GM18870 (cell line): ENCODE measurements around the gene NDUFS5.
"Not testable (repeated sequence)": the region's sequence is repeated elsewhere in the genome, so short reads cannot be mapped to it uniquely, and the experiment has no call there.

Source experiments
- ATAC-seq: cut with Tn5 transposase; IDR thresholded peaks from one replicate; pipeline ENCODE4 v1.9.1; 2021; ENCODE audit warnings: moderate library complexity; ENCODE audit not compliant: unreplicated experiment

The NDUFS5 gene

GRCh38 chr1:39026051-39026865, at the start of gene NDUFS5:
NDUFS5 (plus strand) TSS chr1:39026350; CDS start chr1:39028725, 2,375 bp downstream.
- ATAC-seq: peak; percentile 65

- ATAC-seq: not testable (repeated sequence)
Observed at GRCh38 chr1:38977399-38978244, 48.5 kb upstream of the NDUFS5 start.

- ATAC-seq: not testable (repeated sequence)
Observed at GRCh38 chr1:38978245-38978542, 48.0 kb upstream of the NDUFS5 start.

- ATAC-seq: not testable (repeated sequence)
Observed at GRCh38 chr1:38979380-38979779, 46.8 kb upstream of the NDUFS5 start.

GRCh38 chr1:38989979-38990378, 36.2 kb upstream of the NDUFS5 start:
- ATAC-seq: no peak

- ATAC-seq: no peak
Observed at GRCh38 chr1:38990386-38990737, 35.8 kb upstream of the NDUFS5 start.

- ATAC-seq: peak; percentile 82
Observed at GRCh38 chr1:38990738-38991637, 35.2 kb upstream of the NDUFS5 start, which contains the start of gene AKIRIN1. AKIRIN1 (plus strand) TSS chr1:38991276; CDS start chr1:38991381, 105 bp downstream.

- no peak for ATAC-seq
Observed at GRCh38 chr1:38991638-38992411, 34.3 kb upstream of the NDUFS5 start.

- no peak for ATAC-seq
Observed at GRCh38 chr1:38992412-38993111, 33.6 kb upstream of the NDUFS5 start.

- no peak for ATAC-seq
Observed at GRCh38 chr1:38994196-38994595, 32.0 kb upstream of the NDUFS5 start.

- ATAC-seq: no peak
Observed at GRCh38 chr1:38997034-38997900, 28.9 kb upstream of the NDUFS5 start.

- no peak for ATAC-seq
Observed at GRCh38 chr1:38997901-38998190, 28.3 kb upstream of the NDUFS5 start.

- ATAC-seq: no peak
Observed at GRCh38 chr1:39001516-39002421, 24.4 kb upstream of the NDUFS5 start.

GRCh38 chr1:39003281-39003680, 22.9 kb upstream of the NDUFS5 start:
- no peak for ATAC-seq

- ATAC-seq: no peak
Observed at GRCh38 chr1:39003794-39004193, 22.4 kb upstream of the NDUFS5 start.

- no peak for ATAC-seq
Observed at GRCh38 chr1:39006287-39006686, 19.9 kb upstream of the NDUFS5 start.

- ATAC-seq: no peak
Observed at GRCh38 chr1:39006726-39007645, 19.2 kb upstream of the NDUFS5 start.
